HG02571 (cell line): ENCODE results near the gene CCDC85B.

Experiments
- ATAC-seq: cut with Tn5 transposase; IDR thresholded peaks from one replicate; pipeline ENCODE4 v1.9.1; 2021; ENCODE audit warnings: mild to moderate bottlenecking, moderate library complexity; ENCODE audit not compliant: unreplicated experiment

The CCDC85B gene

DNA sequence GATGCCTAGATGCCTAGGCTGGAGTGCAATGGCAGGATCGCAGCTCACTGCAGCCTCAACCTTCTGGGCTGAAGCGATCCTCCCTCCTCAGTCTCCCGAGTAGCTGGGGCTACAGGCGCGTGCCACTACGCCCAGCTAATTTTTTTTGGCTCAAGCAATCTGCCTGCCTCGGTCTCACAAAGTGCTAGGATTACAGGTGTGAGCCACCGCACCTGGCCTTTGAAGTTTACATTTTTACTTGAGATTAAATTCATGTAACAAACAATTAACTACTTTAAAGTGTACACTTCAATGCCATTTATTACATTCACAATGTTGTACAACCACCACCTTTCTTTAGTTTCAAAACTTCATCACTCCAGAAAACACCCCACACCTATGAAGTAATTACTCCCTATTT, 13.2 kb downstream of the CCDC85B start:
- no peak for ATAC-seq

DNA sequence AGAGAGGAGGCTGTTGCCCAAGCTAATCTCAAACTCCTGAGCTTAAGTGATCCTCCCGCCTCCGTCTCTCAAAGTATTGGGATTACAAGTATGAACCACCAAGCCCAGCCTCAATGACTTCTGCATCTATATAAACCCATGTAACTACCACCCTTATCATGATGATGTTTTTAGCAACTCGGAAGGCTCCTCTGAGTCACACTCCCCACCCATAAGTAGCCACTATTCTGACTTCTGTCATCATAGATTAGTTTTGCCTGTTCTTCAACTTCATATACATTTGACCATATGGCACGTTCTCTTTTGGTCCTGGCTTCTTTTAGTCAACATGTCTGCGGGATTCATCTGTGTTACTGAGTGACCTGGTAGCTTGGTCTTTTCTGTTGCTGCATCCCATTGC, 16.1 kb downstream of the CCDC85B start:
- ATAC-seq: no peak

DNA sequence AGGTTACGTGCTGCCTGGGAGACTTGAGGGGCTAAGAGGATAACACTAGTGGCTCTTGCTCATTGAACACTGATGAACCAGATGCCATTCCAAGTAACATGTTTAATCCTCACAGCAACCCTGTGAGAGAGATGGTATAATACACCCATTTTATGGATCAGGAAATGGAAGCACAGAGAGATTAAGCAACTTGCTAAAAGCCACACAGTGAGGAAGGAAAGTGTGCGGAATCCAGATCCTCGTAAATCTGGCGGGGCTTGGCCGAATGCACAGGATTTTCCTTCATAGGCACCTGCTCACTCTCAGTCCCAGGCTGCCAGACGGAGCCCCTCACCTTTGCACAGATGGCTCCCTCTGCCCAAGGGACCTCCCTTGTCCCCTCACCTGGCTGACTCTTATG, 17.4 kb downstream of the CCDC85B start:
- no peak for ATAC-seq

DNA sequence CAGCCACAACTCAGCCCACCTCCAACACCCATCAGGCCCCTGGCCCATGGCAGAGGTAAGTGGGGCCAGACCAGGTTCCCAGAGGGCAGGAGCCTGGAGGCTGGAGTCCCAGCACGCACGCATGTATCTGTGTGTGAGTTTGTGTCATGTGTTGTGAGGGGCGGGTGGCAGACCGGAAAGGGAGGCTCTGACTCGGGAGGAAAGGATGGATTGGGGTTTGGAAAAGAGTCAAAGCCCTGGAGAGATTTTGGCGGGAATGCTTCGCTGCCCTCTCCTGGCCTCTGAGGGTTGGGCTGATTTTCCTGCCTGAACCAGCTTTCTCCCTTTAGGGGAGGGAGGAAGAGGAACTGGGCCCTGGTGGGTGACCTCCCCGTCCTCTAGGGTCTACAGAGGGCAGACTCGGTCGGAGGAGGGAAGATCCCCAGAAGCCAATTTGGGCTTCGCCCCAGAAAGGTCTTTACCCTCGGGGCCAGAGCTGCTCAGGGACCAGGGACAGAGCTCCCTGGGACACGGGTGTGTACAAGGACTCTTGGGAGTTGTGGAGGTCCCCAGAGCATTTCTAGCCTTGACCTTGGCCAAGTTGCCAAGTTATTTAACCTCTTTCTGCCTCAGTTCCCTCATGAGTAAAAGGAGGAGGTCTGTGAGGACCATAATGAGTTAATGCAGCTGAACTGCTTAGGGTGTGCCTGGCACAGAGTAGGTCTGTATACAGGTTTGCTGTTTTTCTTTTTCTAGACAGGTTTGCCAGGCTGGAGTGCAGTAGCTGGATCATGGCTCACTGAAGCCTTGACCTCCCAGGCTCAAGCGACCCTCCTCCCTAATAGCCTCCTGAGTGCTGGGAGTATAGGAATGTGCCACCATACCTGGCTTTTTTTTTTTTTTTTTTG, 21.5 kb downstream of the CCDC85B start:
- no peak for ATAC-seq

DNA sequence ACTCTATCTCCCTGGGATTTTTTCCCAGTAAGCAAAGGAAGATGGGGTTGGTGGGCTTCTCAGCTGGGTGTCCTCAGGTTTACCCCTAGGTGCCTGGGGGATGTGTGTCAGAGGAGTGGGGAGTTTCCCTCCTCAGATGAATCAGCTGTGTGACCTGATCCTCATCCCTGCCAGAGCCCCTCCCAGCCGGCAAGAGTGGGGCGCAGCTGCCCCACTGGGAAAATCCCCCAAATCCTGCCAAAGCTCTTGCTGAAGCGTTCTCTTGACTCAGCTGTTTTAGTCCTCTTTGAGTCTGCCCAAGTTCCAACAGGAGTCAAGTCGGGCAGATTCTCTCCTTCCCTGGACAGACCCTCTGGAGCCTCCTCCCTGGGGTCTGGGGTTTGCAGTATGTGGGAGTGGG, 22.4 kb downstream of the CCDC85B start:
- no peak for ATAC-seq

DNA sequence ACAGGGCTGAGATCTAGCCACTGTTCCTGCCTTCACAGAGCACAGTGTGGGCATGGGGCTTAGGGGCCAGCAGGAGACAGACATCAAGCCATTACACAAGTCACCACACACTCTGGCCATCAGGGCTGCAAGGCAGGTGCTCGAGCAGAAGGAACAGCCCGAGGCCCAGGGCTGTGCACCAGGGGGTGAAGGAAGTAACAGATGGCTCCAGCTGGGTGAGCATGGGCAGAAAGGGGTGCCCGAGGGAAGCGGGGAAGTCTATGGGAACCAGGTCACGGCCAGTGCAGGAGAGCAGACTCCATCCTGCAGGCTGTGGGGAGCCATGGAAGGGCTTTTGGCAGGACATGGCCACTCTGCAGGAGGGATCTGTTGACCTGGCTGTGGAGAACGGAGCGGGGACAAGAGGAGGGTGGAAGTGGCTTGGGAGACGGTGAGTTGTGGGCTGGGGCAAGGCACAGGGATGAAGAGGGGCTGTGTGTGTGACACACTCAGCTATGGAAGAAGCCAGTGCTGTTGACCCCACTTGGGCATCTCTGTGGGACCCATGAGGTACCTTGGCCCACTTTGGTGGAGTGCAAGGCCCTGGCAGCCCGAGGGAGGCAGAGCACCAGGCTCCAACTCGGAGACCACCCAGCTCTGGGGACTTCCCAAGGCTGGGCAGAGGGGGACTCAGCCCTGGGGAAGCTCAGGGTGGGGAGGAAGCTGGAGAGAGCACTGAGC, 24.8 kb downstream of the CCDC85B start:
- no peak for ATAC-seq

DNA sequence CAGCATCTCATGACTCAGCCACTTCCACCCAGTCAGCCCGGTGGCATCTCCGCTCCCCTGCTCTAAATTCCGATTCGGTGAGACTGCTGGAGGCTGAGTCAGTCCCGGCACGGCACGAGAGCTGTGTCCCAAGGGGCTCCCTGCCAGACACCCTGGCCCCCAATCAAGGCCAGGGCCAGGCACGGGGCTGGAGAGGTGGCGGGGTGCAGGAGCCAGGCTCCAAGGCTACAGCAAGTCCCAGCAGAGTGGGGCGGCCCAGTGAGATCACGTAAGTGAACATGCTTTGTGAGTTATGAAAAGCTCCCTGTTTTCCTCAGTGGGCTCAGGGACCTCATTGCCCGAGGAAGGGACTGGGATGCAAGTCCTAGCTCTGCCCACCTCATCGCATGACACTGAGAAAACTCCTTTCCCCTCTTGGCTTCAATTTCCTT, 25.4 kb downstream of the CCDC85B start:
- no peak for ATAC-seq

DNA sequence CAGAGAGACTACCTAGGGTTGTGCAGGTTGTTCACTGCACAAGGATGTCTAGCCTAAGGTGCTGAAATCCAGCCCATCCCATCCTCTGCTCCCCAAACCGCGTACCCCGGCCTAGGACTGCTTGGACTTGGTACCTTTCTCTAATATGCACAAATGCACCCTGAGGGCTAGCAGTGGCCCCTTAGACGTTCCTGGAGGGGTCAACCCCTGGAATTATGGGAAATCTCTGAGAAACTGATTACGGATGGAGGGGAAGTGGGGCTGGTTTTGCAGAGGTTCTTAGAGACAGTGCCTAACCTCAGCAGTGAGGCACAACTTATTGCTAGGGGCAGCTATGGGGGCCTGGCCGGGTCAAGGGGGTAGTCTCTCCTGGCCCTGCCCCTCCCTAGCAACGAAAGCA, 25.9 kb downstream of the CCDC85B start:
- no peak for ATAC-seq

DNA sequence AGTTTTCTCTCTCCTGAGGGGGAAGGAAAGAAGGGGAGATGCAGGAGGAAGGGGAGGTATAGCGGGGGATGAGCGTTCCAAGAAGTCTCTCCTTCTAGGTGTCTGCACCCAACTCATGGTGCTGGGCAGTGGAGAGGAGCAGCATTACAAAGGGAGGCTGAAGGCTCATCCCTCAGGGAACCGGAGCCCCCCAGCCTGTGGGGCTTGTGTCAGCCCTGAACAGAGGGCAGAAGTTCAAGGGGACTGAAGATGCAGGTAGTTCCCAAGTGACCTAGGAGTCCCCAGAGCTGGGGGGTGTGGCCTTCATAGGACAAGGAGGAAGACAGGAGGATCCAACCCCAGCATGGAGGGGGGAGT, 26.6 kb downstream of the CCDC85B start:
- ATAC-seq: no peak

DNA sequence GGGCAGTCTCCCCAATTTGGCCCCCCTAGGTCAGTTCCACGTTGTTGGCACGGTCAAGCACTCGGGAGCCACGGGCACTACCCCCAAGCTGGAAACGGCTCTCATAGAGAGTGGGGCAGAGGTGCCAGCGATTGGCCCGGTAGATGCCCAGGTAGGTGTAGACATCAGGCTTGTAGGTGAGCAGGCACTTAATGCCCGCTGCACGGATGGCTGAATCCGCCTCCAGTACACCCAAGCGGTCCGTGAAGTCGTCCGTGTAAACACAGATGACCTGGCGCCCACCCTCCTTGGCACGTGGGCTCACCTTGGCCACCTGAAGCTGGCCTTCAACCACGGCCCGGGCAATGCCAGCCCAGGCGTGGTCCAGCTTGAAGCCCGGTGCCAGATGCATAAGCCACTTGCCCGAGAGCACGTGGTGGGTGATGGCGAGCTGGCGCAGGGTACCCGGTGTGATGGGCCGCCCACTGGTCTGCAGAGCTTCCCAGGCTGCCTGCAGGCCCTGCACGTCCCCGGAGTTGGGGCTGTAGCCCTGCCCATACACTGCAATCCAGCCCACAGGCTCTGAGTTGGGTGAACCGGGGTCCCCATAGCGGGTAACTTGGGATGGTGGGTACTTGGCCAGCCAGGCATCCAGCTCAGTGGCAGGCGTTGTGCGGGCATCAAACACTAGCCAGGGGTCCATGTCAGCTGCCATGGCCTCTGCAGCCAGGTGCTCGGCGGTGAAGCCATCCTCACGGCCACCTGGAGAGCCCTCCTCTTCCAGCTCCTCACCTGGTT, 27.1 kb downstream of the CCDC85B start:
- ATAC-seq: no peak

DNA sequence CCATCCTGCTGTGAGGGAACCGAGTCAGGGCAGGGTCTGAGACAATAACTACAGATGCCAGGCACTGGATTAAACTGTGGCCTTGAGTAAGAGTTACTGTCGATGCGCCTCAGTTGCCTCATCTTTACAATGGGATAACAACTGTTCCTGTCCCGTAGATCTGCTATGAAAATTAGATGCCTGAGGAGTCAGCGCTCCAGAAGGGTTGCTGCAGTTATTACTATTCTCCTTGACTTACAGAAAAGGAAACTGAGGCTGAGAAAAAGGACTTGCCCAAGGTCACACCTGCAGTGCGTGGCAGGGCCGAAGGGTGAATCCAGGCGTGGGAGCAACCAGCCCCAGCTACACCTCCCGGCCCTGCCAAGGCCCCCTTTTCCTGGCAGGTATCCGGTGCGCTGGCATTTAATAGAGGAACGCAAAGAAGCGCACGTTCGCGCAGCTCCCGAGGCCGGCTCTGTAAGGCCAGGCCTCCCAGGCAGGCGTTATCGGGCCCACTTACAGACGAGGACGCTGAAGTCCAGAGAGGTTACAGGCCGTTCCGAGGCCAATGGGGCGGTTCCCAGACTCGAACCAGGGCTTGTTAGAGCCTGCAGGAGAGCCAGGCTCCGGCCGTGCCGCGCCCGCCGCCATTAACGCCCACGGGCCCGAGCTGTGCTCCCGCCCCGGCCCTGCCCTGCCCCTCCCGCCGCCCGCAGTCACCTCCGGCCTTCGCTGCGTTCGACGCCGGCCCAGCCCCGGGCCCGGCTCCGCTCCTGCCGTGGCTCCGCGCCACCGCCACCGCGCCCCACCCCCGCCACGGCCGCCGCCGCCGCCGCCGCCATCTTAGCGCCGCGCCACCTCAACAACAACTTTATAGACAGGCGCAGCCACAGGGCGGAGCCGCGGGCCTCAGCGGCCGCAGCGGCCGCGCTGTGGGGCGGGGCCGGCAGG, 28.0 kb downstream of the CCDC85B start, which contains the start of gene C11orf68:
Gene C11orf68 (minus strand): TSS at position 852 of the 930 bp plus-strand sequence. CDS start 31 bp downstream, at position 821.
- ATAC-seq: peak; percentile 53

DNA sequence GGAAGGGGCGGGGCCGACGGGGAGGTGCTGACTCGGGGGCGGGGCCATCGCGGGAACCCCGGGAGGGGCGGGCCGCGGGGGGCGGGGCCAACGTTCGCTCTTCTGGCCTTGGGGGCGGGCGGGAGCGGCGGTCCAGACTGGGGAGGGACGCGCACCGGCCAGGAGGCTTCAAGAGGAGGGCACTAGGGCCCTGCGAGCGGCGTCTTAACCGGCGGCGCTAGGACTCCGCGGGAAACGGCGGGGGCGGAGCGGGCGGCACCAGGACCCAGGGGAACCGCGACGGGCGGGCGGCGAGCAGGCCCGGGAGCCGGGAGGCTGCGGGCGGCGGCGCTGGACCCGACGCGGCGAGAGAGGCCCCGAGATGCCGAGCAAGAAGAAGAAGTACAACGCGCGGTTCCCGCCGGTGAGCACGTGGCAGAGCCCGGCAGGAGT, 28.7 kb downstream of the CCDC85B start, which contains the start of gene DRAP1:
Gene DRAP1 (plus strand): TSS at position 286 of the 432 bp plus-strand sequence. CDS start 76 bp downstream, at position 362.
- peak; percentile 73 for ATAC-seq

DNA sequence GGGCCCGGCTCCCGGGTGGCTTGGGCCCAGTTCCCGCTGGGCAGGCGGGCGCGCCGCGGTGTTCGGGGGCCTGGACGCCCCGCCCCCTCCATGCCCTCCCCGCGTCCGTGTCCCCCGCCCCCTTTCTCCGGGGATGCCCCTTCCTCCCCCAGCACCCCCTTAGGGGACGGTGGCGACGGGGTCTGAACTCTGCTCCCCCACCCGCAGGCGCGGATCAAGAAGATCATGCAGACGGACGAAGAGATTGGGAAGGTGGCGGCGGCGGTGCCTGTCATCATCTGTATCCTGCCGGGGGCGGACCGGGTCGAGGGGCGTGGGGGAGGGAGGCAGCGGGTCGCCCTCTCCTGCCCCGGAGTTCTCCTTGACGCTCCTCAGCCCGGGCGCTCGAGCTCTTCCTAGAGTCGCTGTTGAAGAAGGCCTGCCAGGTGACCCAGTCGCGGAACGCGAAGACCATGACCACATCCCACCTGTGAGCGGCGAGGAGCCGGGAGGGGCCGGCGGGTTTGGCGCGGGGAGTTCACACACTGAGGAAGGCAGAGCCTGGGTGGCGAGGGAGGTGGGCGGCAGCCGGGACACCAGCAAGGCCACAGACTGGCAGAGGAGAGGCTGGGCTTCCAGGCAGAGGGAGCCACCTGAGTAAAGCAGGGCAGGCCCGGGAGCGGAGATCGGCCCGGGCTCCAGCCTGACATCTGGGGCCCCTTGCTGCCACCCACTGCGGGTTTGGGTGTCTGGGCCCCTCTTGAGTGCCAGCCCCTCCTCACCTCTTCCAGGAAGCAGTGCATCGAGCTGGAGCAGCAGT, 29.3 kb downstream of the CCDC85B start:
- ATAC-seq: peak; percentile 37

DNA sequence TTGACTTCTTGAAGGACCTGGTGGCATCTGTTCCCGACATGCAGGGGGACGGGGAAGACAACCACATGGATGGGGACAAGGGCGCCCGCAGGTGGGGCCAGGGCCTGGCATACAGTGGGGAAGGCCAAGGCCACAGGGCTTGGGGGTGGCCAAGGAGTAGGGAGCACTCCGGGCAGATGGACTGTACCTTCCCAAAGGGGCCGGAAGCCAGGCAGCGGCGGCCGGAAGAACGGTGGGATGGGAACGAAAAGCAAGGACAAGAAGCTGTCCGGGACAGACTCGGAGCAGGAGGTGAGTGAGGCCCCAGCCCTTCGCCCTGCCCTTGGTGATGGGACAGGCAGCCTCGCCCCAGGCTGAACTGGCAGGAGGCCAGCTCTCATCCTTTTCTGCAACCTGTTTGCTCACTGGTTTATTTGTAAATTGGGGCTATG, 29.9 kb downstream of the CCDC85B start:
- no peak for ATAC-seq

DNA sequence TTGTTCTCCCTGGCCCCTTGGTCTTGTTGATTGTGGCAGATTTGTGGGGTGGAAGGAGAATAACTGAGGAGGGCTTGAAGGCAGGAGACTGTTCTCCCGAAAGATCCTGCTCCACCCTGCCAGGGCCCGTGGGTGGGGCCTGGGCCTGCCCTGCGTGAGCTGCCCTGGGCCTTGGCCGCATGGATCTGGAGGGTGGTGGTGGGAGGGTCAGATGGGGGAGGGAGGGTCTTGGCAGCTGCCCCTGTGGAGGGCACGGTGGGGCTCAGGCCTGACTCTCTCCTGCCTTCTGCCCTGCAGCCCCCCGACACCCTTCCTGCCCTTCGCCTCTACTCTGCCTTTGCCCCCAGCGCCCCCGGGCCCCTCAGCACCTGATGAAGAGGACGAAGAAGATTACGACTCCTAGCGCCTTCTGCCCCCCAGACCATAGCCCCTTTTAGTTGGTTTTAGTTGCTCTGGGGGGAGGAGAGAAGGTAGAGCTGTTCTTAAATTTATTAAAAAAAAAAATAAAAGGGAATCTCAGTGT, 30.6 kb downstream of the CCDC85B start:
- ATAC-seq: no peak

DNA sequence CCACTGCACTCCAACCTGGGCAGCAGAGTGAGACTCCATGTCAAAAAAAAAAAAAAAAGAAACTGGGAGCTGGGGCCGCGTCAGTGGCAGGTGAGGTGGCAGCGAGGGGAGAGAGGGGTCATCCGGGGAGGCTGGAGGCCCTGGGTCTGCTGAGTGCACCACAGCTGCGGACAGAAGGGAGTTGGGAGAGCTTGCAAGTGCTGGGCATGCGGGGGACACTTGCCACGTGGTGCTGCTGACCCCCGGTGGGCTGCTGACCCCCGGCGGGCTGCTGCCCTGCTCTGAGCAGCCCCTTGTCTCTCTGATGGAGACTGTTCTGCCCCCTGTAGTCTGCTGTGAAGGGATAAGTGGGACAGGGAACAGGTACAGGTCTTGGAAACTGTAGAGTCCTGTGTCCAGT, 31.4 kb downstream of the CCDC85B start:
- ATAC-seq: no peak

DNA sequence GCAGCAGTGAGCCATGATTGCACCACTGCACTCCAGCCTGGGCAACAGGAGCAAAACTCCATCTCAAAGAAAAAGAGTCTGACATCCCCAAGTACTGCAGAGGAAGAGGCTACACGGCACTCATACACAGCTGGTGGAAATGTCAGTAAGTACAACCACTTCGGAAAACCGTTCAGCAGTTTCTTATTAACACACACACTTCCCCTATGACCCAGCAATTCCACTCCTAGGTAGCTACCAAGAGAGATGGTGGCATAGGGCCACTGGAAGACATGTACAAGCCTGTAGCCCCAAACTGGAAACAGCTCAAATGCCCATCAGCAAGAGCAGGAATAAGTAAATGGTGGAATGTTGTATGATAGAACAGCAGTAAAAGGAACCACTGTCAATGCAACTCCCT, 32.1 kb downstream of the CCDC85B start:
- ATAC-seq: no peak

DNA sequence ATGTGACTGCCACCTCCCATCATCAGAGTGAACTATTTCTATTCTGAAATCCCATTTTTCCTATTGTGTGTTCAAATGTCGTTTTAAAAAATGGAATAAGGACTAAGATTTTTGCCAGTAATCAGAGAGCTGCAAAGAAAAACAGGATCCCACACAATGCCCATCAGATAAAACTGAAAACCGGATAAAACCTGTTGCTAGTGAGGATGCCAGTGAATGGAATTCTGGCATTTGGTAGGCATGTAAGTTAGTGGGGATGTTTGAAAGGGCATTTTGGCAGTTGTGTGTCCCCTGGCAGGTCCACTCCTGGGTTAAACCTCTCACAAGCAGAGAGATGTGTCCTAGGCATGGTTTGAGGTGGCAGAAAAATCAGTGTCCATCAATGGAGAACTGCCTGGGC, 34.9 kb downstream of the CCDC85B start:
- ATAC-seq: no peak

DNA sequence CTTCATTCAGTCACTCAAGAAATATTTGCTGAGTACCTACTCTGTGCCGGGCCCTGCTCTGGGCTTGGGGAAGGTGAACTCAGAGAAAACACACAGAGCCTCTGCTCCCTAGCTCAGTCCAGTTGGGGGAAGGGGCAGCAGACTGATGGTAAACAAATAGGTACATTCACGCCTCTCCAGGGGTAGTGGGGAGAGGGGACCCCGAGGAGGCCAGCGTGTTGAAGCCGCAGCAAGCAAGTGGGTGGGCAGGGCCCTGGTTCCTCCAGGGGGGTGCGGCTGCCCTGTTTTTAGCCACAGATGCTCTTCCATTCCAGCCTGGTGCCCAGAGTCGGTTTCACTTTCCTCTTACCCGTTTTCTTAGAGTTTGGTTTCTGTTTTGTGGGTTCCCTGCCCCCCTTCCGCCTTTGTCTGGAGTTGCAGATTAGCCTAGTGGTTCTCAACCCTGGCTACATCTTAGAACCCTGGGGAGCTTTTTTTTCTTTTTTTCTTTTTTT, 37.5 kb downstream of the CCDC85B start:
- peak; percentile 68 for ATAC-seq
